ENCODE measurements around the gene C1QTNF5. TPM values are rescaled to one million over a fixed set of nuclear protein-coding genes. Genes with fewer than 3 reads are reported as not detected.

The C1QTNF5 gene
- total and polyA plus RNA-seq, 9 donors: 4.4 to 25.7 (median 10.8) TPM

- Histone ChIP-seq H3K4me1 (ENCODE audit: insufficient read depth) (peaks cover 10% of the 10 kb centered on the region), H3K4me3 (peak overlapping the region; percentile 53), H3K9me3 (no peaks in the 10 kb centered on the region), H3K27me3 (no peaks in the 10 kb centered on the region), H3K27ac (peak overlapping the region; percentile 20 to 60), H3K36me3 (no peaks in the 10 kb centered on the region)
- intact Hi-C loops (cut with DNase I): loop anchor here in 1 of 4 donors (5.0 to 10.0 kb wide), 2 partner anchors 132 to 245 kb away; partner anchors contain the start of gene CBL
- DNase-seq: peak; percentile 51 to 81 (median 74)
- WGBS, 3 donors: 0 to 2% (median 1%) methylated on average over 10 to 85 of the region's 86 CpGs
- TF ChIP-seq, protein P1, sequence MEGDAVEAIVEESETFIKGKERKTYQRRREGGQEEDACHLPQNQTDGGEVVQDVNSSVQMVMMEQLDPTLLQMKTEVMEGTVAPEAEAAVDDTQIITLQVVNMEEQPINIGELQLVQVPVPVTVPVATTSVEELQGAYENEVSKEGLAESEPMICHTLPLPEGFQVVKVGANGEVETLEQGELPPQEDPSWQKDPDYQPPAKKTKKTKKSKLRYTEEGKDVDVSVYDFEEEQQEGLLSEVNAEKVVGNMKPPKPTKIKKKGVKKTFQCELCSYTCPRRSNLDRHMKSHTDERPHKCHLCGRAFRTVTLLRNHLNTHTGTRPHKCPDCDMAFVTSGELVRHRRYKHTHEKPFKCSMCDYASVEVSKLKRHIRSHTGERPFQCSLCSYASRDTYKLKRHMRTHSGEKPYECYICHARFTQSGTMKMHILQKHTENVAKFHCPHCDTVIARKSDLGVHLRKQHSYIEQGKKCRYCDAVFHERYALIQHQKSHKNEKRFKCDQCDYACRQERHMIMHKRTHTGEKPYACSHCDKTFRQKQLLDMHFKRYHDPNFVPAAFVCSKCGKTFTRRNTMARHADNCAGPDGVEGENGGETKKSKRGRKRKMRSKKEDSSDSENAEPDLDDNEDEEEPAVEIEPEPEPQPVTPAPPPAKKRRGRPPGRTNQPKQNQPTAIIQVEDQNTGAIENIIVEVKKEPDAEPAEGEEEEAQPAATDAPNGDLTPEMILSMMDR (IDR thresholded peaks at IDR 0.05): peak; percentile 62 to 85 (median 81)
- no peak for TF ChIP-seq EP300 (IDR thresholded peaks at IDR 0.05)
- TF ChIP-seq POLR2A (IDR thresholded peaks at IDR 0.05): peak; percentile 39
Observed at GRCh38 chr11:119339589-119340334, 921 bp downstream of the C1QTNF5 start.

- Histone ChIP-seq H3K27me3 (no peaks in the 10 kb centered on the region), H3K27ac (no peak overlapping the region), H3K36me3 (no peaks in the 10 kb centered on the region), H3K4me1 (ENCODE audit: insufficient read depth) (peaks cover 10% of the 10 kb centered on the region), H3K4me3 (peak overlapping the region; percentile 53), H3K9me3 (no peaks in the 10 kb centered on the region)
- intact Hi-C loops (cut with DNase I): loop anchor here in 1 of 4 donors (5.0 to 10.0 kb wide), 2 partner anchors 132 to 244 kb away; partner anchors contain the start of gene CBL
- DNase-seq: no peak
- 37 to 47% (median 44%) methylated on average over 11 of the region's 11 CpGs for WGBS, 3 donors
- TF ChIP-seq EP300 (IDR thresholded peaks at IDR 0.05): no peak
Observed at GRCh38 chr11:119338965-119339588, 1.6 kb downstream of the C1QTNF5 start.

GRCh38 chr11:119338318-119338890, 2.3 kb downstream of the C1QTNF5 start:
- H3K4me3 ChIP-seq: no peak overlapping the region
- no peak for TF ChIP-seq POLR2A (IDR thresholded peaks at IDR 0.05)
- TF ChIP-seq, protein P1 (IDR thresholded peaks at IDR 0.05): peak; percentile 46 to 73 (median 67)
- WGBS, 3 donors: 11 to 16% (median 14%) methylated on average over 17 of the region's 17 CpGs
- H3K27ac ChIP-seq: no peak overlapping the region
- peak in 4 of 5 donors; percentile 66 to 79 (median 73) for DNase-seq
- no peaks in the 10 kb centered on the region for H3K27me3 ChIP-seq
- H3K4me1 ChIP-seq (ENCODE audit: insufficient read depth): peaks cover 10% of the 10 kb centered on the region
- no peaks in the 10 kb centered on the region for H3K36me3 ChIP-seq
- intact Hi-C loops (cut with DNase I): loop anchor here in 1 of 4 donors (5.0 to 10.0 kb wide), 2 partner anchors 131 to 244 kb away; partner anchors contain the start of gene CBL
- no peaks in the 10 kb centered on the region for H3K9me3 ChIP-seq

DNA sequence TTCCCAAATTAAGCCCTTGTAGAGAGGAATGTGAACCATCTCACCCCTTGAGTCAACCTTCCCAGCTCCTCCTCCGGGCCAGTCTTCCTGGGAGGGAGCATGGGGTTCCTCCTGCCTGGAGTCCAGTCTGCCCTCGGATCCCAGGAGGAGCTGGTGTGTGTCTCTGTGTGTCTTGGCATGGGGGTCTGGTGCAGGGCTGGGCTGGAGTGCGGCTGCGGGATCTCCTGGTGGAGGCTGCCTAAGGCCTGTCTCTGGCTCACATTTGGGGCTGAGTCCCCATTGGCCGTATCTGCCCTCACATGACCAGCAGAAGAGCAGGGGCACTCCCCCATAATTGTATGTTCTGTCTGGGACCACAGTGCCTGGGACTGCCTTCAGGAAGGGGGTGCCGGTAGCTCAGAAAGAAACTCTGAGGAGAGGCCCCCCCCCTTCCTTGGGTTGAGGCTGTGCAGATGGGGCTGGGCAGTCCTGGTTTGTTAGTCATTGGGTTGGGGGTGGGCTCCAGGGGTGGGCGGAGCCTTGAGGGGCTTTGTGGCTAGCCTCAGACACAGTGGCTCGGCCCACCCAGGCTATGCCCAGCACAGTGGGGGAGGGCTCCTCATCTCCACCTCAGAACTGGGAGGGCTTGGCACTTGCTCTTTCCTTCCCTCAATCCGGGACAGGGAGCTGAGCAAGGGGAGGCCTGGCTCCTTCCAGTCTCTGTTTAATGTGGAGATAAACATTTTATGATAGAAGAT, 2.9 kb downstream of the C1QTNF5 start:
- H3K4me3 ChIP-seq: no peak overlapping the region
- no peaks in the 10 kb centered on the region for H3K27me3 ChIP-seq
- H3K4me1 ChIP-seq (ENCODE audit: insufficient read depth): peaks cover 10% of the 10 kb centered on the region
- H3K36me3 ChIP-seq: no peaks in the 10 kb centered on the region
- WGBS, 3 donors: 7 to 16% (median 11%) methylated on average over 8 to 9 of the region's 9 CpGs
- no peak overlapping the region for H3K27ac ChIP-seq
- peak in 1 of 5 donors; percentile 52 for DNase-seq
- intact Hi-C loops (cut with DNase I): loop anchor here in 1 of 4 donors (5.0 to 10.0 kb wide), 2 partner anchors 130 to 243 kb away; partner anchors contain the start of gene CBL
- H3K9me3 ChIP-seq: no peaks in the 10 kb centered on the region
- TF ChIP-seq POLR2A (IDR thresholded peaks at IDR 0.05) (no peak), EP300 (IDR thresholded peaks at IDR 0.05) (no peak)
- TF ChIP-seq, protein P1 (IDR thresholded peaks at IDR 0.05): no peak
